CD14-positive monocyte (primary cell): ENCODE data around the gene TENT4A. TPM values are rescaled to one million over a fixed set of nuclear protein-coding genes. Genes with fewer than 3 reads are reported as not detected.
A peak's percentile ranks its signal among the peaks of the same experiment; 100 is the strongest.

Source experiments
- DNase-seq, 3 donors: peaks; one replicate each; pipeline ENCODE4 v3.0.0-alpha.2; 2011 to 2022
- H2AFZ ChIP-seq: 2 replicates; pipeline ENCODE4 v1.6.0; 2012; ENCODE audit warnings: mild to moderate bottlenecking, low read depth, low read length, inconsistent platforms; ENCODE audit not compliant: insufficient read depth, poor library complexity, severe bottlenecking
- H3K27ac ChIP-seq, 2 donors: 1 replicate in 1 of 2; 2 replicates in 1 of 2; pipeline ENCODE4 v1.5.1; 2012 to 2013; ENCODE audit warnings: low read length in 2 of 2, control low read depth in 1 of 2, inconsistent platforms in 1 of 2, low read depth in 1 of 2, mild to moderate bottlenecking in 1 of 2
- H3K27me3 ChIP-seq, 2 donors: one replicate each; pipeline versions ENCODE4 v1.6.0 to v1.6.1; 2011 to 2013; ENCODE audit warnings: low read length in 2 of 2; ENCODE audit not compliant: control insufficient read depth in 2 of 2, insufficient read depth in 2 of 2
- H3K36me3 ChIP-seq, 2 donors: replicated peaks in 1 of 2; 1 replicate in 1 of 2; 2 replicates in 1 of 2; pipeline versions ENCODE4 v1.5.1 to v1.6.1; 2012 to 2013; ENCODE audit warnings: low read length in 2 of 2, control low read depth in 1 of 2, inconsistent platforms in 1 of 2, mild to moderate bottlenecking in 1 of 2; ENCODE audit not compliant: insufficient read depth in 2 of 2, control insufficient read depth in 1 of 2
- H3K4me1 ChIP-seq, 2 donors: 1 replicate in 1 of 2; 2 replicates in 1 of 2; pipeline versions ENCODE4 v1.5.1 to v1.6.1; 2012 to 2013; ENCODE audit warnings: low read length in 2 of 2, control low read depth in 1 of 2, inconsistent platforms in 1 of 2, mild to moderate bottlenecking in 1 of 2, moderate library complexity in 1 of 2; ENCODE audit not compliant: insufficient read depth in 2 of 2, control insufficient read depth in 1 of 2
- H3K4me2 ChIP-seq: replicated peaks from 2 replicates; pipeline ENCODE3; 2012; ENCODE audit warnings: low read length, moderate library complexity, mild to moderate bottlenecking; ENCODE audit not compliant: poor library complexity, severe bottlenecking; ENCODE audit errors: extremely low read depth
- H3K4me3 ChIP-seq, 3 experiments: fragments of 200-600 bp in 1 of 3; sonication (generic) in 1 of 3; replicated peaks in 1 of 3; 1 replicate in 2 of 3; 2 replicates in 1 of 3; pipeline ENCODE4 v1.5.1; 2011 to 2013; ENCODE audit warnings: low read length in 3 of 3, mild to moderate bottlenecking in 3 of 3, control low read depth in 2 of 3, low read depth in 2 of 3, inconsistent platforms in 1 of 3, moderate library complexity in 1 of 3
- H3K79me2 ChIP-seq: 2 replicates; pipeline ENCODE4 v1.6.0; 2012; ENCODE audit warnings: mild to moderate bottlenecking, control low read depth, inconsistent platforms, low read length, moderate library complexity; ENCODE audit not compliant: insufficient read depth
- H3K9ac ChIP-seq: 2 replicates; pipeline ENCODE4 v1.6.0; 2017; ENCODE audit warnings: low read length, mild to moderate bottlenecking; ENCODE audit not compliant: insufficient read depth, poor library complexity, severe bottlenecking
- H3K9me3 ChIP-seq, 2 donors: replicated peaks in 1 of 2; 1 replicate in 1 of 2; 2 replicates in 1 of 2; pipeline versions ENCODE4 v1.5.1 to v1.6.1; 2012 to 2013; ENCODE audit warnings: low read length in 2 of 2, control low read depth in 1 of 2; ENCODE audit not compliant: control insufficient read depth in 1 of 2, insufficient read depth in 1 of 2
- H4K20me1 ChIP-seq: 2 replicates; pipeline ENCODE4 v1.6.0; 2012; ENCODE audit warnings: mild to moderate bottlenecking, low read length, control low read depth, moderate library complexity; ENCODE audit not compliant: insufficient read depth
- H3K27ac Mint-ChIP-seq, 7 donors: one replicate each; pipeline ENCODE4 v1.8.0; 2020; ENCODE audit warnings: mild to moderate bottlenecking in 7 of 7, mixed read lengths in 7 of 7, moderate library complexity in 6 of 7, inconsistent platforms in 2 of 7
- H3K27me3 Mint-ChIP-seq, 3 donors: one replicate each; pipeline ENCODE4 v1.8.0; 2021 to 2022; ENCODE audit warnings: low read depth in 3 of 3, mild to moderate bottlenecking in 3 of 3, mixed read lengths in 3 of 3, moderate library complexity in 3 of 3, inconsistent platforms in 1 of 3
- H3K36me3 Mint-ChIP-seq, 2 donors: one replicate each; pipeline ENCODE4 v1.8.0; 2020; ENCODE audit warnings: mixed read lengths in 2 of 2, inconsistent platforms in 1 of 2, mild to moderate bottlenecking in 1 of 2
- H3K4me1 Mint-ChIP-seq: one replicate; pipeline ENCODE4 v1.8.0; 2020; ENCODE audit warnings: mild to moderate bottlenecking, mixed read lengths
- H3K4me3 Mint-ChIP-seq, 2 donors: one replicate each; pipeline ENCODE4 v1.8.0; 2020; ENCODE audit warnings: mild to moderate bottlenecking in 2 of 2, mixed read lengths in 2 of 2, moderate library complexity in 1 of 2
- H3K9me3 Mint-ChIP-seq, 7 donors: one replicate each; pipeline ENCODE4 v1.8.0; 2020 to 2022; ENCODE audit warnings: mixed read lengths in 7 of 7, mild to moderate bottlenecking in 6 of 7, moderate library complexity in 6 of 7, inconsistent platforms in 2 of 7
- WGBS: methylation state at CpG from one replicate; pipeline ENCODE4 v1.1.5; 2013; ENCODE audit warnings: missing lambda C conversion rate; ENCODE audit not compliant: insufficient coverage; 5-methylcytosine and 5-hydroxymethylcytosine counted together
- intact Hi-C, 2 donors: fragments of 100-400 bp; cut with micrococcal nuclease; formaldehyde crosslinking; loops; one replicate each; pipeline versions ENCODE4 v1.15.0 to v1.15.1; 2023
- polyA plus RNA-seq, 3 donors: library from polyadenylated mRNA; depleted of rRNA in 1 of 3; unstranded in 2 of 3; stranded (reverse) in 1 of 3; fragments of 300-500 nt in 2 of 3; fragments of >200 nt in 1 of 3; fragmentation: Illumina TruSeq in 2 of 3; gene quantifications; 1 replicate in 2 of 3; 2 replicates in 1 of 3; pipeline ENCODE4 v1.2.3, GENCODE V29; 2012 to 2021
- TF ChIP-seq, protein P1 (sequence below): fragments of 200-600 bp; IDR thresholded peaks from one replicate; pipeline ENCODE4 v1.8.0; 2022; ENCODE audit warnings: antibody characterized with exemption, mild to moderate bottlenecking

TENT4A gene
- polyA plus RNA-seq, 3 donors = 0.17 to 15.6 (median 0.44) TPM

DNA sequence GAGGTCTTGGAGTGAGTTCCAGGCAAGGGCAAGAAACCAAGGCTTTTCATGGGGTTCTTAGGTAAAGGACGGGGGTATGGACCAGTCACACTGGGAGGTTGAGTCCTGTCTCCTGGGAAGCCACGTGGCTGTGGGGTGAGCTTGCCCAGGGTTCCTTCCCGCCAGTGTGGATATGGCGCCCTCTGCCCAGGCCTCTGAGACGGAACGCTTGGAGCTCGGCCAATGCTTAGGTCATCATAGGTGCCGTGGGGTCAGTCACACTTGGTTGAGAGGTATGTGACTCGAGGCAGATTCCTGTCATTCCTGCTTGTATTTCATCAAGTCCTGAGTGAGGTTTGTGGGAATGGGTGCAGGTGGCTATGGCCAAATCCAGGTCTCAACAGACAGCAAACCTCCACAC lies 46.2 kb downstream of the TENT4A start:
- H3K4me3 Mint-ChIP-seq = no peak overlapping the region
- H3K9ac ChIP-seq = no peak overlapping the region

DNA sequence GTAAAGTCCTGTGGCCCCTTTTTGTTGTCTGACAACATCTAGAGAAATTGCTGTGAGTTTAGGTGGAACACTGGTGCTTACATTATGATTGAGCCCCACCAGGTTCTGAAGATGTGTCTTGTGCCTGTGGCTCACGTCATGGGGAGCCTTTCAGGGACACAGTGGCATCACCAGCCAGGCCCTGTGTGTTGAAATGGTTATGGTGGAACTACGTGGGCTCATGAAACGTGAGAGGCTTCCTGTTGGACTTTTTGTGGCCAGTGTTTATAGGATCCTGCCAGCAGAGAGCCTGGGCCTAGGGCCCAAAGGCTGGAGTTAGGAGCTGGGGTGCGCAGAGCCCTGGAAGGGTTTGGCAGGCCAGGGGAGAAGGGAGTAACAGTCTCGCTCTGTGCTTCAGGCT lies 46.8 kb downstream of the TENT4A start:
- Mint-ChIP-seq H3K27ac (peak overlapping the region in 6 of 7 donors; percentile 52 to 93 (median 82)), H3K4me3 (no peak overlapping the region)
- no peaks in the 10 kb centered on the region for H3K27me3 ChIP-seq

More for the DNA sequence above, 46.2 kb downstream of the TENT4A start:
- no peak overlapping the region for H3K4me2 ChIP-seq
- intact Hi-C loops = no loop called here
- H3K27me3 ChIP-seq = no peaks in the 10 kb centered on the region
- no peak overlapping the region for H3K4me3 ChIP-seq
- no peaks in the 10 kb centered on the region for H4K20me1 ChIP-seq
- no peak for DNase-seq
- peaks cover 16 to 25% of the 10 kb centered on the region in 2 donors for H3K4me1 ChIP-seq
- Mint-ChIP-seq H3K4me1 (peaks cover 22% of the 10 kb centered on the region), H3K36me3 (peaks cover 33 to 46% of the 10 kb centered on the region in 2 donors), H3K9me3 (peaks cover 0 to 3% (median 0%) of the 10 kb centered on the region in 7 donors), H3K27me3 (peaks cover 0 to 2% (median 0%) of the 10 kb centered on the region in 3 donors), H3K27ac (peak overlapping the region in 6 of 7 donors; percentile 25 to 90 (median 77))
- no peak overlapping the region for H3K27ac ChIP-seq
- 100% methylated on average over 2 of the region's 9 CpGs for WGBS
- no peaks in the 10 kb centered on the region for H3K79me2 ChIP-seq
- H3K9me3 ChIP-seq = no peaks in the 10 kb centered on the region
- peaks cover 32 to 46% of the 10 kb centered on the region in 2 donors for H3K36me3 ChIP-seq
- TF ChIP-seq, protein P1, sequence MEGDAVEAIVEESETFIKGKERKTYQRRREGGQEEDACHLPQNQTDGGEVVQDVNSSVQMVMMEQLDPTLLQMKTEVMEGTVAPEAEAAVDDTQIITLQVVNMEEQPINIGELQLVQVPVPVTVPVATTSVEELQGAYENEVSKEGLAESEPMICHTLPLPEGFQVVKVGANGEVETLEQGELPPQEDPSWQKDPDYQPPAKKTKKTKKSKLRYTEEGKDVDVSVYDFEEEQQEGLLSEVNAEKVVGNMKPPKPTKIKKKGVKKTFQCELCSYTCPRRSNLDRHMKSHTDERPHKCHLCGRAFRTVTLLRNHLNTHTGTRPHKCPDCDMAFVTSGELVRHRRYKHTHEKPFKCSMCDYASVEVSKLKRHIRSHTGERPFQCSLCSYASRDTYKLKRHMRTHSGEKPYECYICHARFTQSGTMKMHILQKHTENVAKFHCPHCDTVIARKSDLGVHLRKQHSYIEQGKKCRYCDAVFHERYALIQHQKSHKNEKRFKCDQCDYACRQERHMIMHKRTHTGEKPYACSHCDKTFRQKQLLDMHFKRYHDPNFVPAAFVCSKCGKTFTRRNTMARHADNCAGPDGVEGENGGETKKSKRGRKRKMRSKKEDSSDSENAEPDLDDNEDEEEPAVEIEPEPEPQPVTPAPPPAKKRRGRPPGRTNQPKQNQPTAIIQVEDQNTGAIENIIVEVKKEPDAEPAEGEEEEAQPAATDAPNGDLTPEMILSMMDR = no peak
- H2AFZ ChIP-seq = no peak overlapping the region

More for the DNA sequence above, 46.8 kb downstream of the TENT4A start:
- Histone ChIP-seq H2AFZ (peak overlapping the region; percentile 62), H3K9ac (no peak overlapping the region), H4K20me1 (no peaks in the 10 kb centered on the region), H3K4me2 (no peak overlapping the region), H3K4me3 (no peak overlapping the region), H3K9me3 (no peaks in the 10 kb centered on the region), H3K36me3 (peaks cover 27 to 41% of the 10 kb centered on the region in 2 donors), H3K79me2 (no peaks in the 10 kb centered on the region), H3K27ac (peak overlapping the region; percentile 36 to 71), H3K4me1 (peaks cover 16 to 25% of the 10 kb centered on the region in 2 donors)
- Mint-ChIP-seq H3K36me3 (peaks cover 29 to 40% of the 10 kb centered on the region in 2 donors), H3K9me3 (peaks cover 0 to 3% (median 0%) of the 10 kb centered on the region in 7 donors), H3K4me1 (peaks cover 22% of the 10 kb centered on the region), H3K27me3 (peaks cover 0 to 2% (median 0%) of the 10 kb centered on the region in 3 donors)
- 0% methylated on average over 2 of the region's 5 CpGs for WGBS
- TF ChIP-seq, protein P1 = no peak
- DNase-seq = peak in 1 of 3 donors; percentile 6
- intact Hi-C loops = loop anchor here in 1 of 2 donors (10.0 kb wide), 2 partner anchors 985 to 1055 kb away; no protein-coding TSS in a partner anchor
